ENCODE results near the gene CFAP61.

The CFAP61 gene

DNA sequence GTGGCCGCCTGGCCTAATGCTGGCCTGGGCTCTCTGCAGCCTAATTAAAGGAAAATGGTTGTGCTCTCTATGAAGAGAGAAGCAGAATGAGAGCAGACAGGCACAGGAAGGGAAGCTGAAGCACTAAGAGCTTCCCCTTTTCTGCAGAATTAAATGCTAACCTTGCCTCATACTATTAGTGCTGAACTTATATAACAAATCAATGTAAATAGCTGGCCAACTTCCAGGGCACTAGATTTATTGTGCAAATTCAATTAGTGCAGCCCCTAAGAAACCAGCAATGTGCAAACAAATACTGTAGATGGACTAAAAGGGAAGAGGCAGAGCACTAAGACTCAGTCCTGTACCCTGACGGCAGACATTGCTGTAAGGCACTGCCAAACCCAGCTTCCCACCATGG, 279.5 kb downstream of the CFAP61 start:
- H4K20me1 ChIP-seq (ENCODE audit: low read depth, low read length): no peaks in the 10 kb centered on the region
- H3K4me2 ChIP-seq (ENCODE audit: low read depth, low read length, poor library complexity, severe bottlenecking): no peak overlapping the region
- no peaks in the 10 kb centered on the region for H3K9me3 ChIP-seq (ENCODE audit: insufficient read depth, low read length)
- no peaks in the 10 kb centered on the region; the same call in 1 of the 2 replicates for H3K27me3 ChIP-seq (ENCODE audit: low read length)
- no peak overlapping the region for H2AFZ ChIP-seq (ENCODE audit: low read depth, low read length, severe bottlenecking)
- H3K4me3 ChIP-seq (ENCODE audit: insufficient read depth, low read length, poor library complexity, severe bottlenecking): no peak overlapping the region
- H3K9me2 ChIP-seq (replicated peaks; ENCODE audit: insufficient read depth, low read length): no peaks in the 10 kb centered on the region
- H3K27ac ChIP-seq (ENCODE audit: low read depth, low read length): no peak overlapping the region
- no peaks in the 10 kb centered on the region for H3K36me3 ChIP-seq (ENCODE audit: low read length)
- H3K9ac ChIP-seq (ENCODE audit: low read length): no peak overlapping the region
- H3F3A ChIP-seq (ENCODE audit: insufficient read depth): no peaks in the 10 kb centered on the region
- no peaks in the 10 kb centered on the region for H3K79me2 ChIP-seq (ENCODE audit: insufficient read depth, low read length)
- TF ChIP-seq EZH2phosphoT487 (conservative IDR thresholded peaks at IDR 0.05; ENCODE audit: low read length): no peak
- TF ChIP-seq, protein P1, sequence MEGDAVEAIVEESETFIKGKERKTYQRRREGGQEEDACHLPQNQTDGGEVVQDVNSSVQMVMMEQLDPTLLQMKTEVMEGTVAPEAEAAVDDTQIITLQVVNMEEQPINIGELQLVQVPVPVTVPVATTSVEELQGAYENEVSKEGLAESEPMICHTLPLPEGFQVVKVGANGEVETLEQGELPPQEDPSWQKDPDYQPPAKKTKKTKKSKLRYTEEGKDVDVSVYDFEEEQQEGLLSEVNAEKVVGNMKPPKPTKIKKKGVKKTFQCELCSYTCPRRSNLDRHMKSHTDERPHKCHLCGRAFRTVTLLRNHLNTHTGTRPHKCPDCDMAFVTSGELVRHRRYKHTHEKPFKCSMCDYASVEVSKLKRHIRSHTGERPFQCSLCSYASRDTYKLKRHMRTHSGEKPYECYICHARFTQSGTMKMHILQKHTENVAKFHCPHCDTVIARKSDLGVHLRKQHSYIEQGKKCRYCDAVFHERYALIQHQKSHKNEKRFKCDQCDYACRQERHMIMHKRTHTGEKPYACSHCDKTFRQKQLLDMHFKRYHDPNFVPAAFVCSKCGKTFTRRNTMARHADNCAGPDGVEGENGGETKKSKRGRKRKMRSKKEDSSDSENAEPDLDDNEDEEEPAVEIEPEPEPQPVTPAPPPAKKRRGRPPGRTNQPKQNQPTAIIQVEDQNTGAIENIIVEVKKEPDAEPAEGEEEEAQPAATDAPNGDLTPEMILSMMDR (IDR thresholded peaks at IDR 0.05; ENCODE audit: insufficient read depth, low read length, poor library complexity, severe bottlenecking): no peak

DNA sequence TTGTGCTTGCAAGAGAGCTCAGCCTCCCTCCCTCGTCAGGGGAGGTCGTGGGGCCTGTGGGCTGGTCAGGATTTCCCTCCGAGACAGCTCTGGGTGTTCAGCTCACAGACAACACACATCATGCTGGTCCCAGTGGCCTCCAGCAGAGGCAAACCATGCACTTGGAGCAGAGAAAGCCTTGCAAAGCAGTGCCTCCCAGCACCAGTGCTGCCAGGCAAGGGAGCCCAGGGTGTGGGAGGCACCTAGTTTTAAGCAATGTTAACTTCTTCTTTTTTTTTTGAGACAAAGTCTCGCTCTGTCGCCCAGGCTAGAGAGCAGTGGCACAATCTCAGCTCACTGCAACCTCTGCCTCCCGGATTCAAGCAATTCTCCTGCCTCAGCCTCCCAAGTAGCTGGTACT, 281.5 kb downstream of the CFAP61 start:
- Histone ChIP-seq H3K9ac (ENCODE audit: low read length) (no peak overlapping the region), H3K27me3 (ENCODE audit: low read length) (no peaks in the 10 kb centered on the region), H3K9me2 (replicated peaks; ENCODE audit: insufficient read depth, low read length) (no peaks in the 10 kb centered on the region), H3F3A (ENCODE audit: insufficient read depth) (no peaks in the 10 kb centered on the region), H3K36me3 (ENCODE audit: low read length) (no peaks in the 10 kb centered on the region), H3K4me3 (ENCODE audit: insufficient read depth, low read length, poor library complexity, severe bottlenecking) (no peak overlapping the region), H3K79me2 (ENCODE audit: insufficient read depth, low read length) (no peaks in the 10 kb centered on the region), H4K20me1 (ENCODE audit: low read depth, low read length) (no peaks in the 10 kb centered on the region), H3K27ac (ENCODE audit: low read depth, low read length) (no peak overlapping the region), H3K4me2 (ENCODE audit: low read depth, low read length, poor library complexity, severe bottlenecking) (no peak overlapping the region), H3K9me3 (ENCODE audit: insufficient read depth, low read length) (no peaks in the 10 kb centered on the region), H2AFZ (ENCODE audit: low read depth, low read length, severe bottlenecking) (no peak overlapping the region)
- TF ChIP-seq, protein P1 (IDR thresholded peaks at IDR 0.05; ENCODE audit: insufficient read depth, low read length, poor library complexity, severe bottlenecking): no peak
- TF ChIP-seq EZH2phosphoT487 (conservative IDR thresholded peaks at IDR 0.05; ENCODE audit: low read length): no peak

DNA sequence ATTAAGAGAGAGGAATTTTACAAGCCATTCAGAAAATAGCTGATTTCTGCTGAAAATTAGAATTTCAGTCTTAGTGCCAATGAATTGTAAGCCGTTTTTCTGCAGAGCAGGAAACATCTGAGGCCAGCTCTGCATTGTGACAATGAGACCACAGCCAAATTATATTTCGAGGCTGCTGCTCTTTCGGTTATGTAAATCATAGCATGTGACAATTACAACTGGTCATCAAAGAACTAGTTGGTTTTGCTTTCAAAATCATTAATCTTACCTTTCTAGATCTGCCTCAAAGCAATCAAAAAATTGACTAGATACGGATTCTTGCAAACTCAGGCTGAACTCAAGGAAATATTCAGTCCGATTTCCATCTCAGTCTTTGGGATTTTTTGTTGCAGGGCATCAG, 282.2 kb downstream of the CFAP61 start:
- Histone ChIP-seq H3K9me3 (ENCODE audit: insufficient read depth, low read length) (no peaks in the 10 kb centered on the region), H2AFZ (ENCODE audit: low read depth, low read length, severe bottlenecking) (no peak overlapping the region), H3K4me3 (ENCODE audit: insufficient read depth, low read length, poor library complexity, severe bottlenecking) (no peak overlapping the region), H3K9me2 (replicated peaks; ENCODE audit: insufficient read depth, low read length) (no peaks in the 10 kb centered on the region), H3K4me2 (ENCODE audit: low read depth, low read length, poor library complexity, severe bottlenecking) (no peak overlapping the region), H3K27me3 (ENCODE audit: low read length) (no peaks in the 10 kb centered on the region), H3K79me2 (ENCODE audit: insufficient read depth, low read length) (no peaks in the 10 kb centered on the region), H3F3A (ENCODE audit: insufficient read depth) (no peaks in the 10 kb centered on the region), H3K36me3 (ENCODE audit: low read length) (no peaks in the 10 kb centered on the region), H3K9ac (ENCODE audit: low read length) (no peak overlapping the region), H4K20me1 (ENCODE audit: low read depth, low read length) (no peaks in the 10 kb centered on the region), H3K27ac (ENCODE audit: low read depth, low read length) (no peak overlapping the region)
- no peak for TF ChIP-seq EZH2phosphoT487 (conservative IDR thresholded peaks at IDR 0.05; ENCODE audit: low read length)
- TF ChIP-seq, protein P1 (IDR thresholded peaks at IDR 0.05; ENCODE audit: insufficient read depth, low read length, poor library complexity, severe bottlenecking): no peak
